Astrocyte (in vitro differentiated cells and primary cell): ENCODE data around the gene PTPRK. TPM values are rescaled to one million over a fixed set of nuclear protein-coding genes. Genes with fewer than 3 reads are reported as not detected.
A peak's percentile ranks its signal among the peaks of the same experiment; 100 is the strongest.

ENCODE experiments used
- DNase-seq: peaks from one replicate; pipeline ENCODE4 v3.0.0-alpha.2; 2010; ENCODE audit warnings: low read depth
- FAIRE-seq: peaks from 2 replicates; lab custom pipeline; 2011; peaks lifted over from hg19 to GRCh38; lab: Jason Lieb, UNC
- H2AFZ ChIP-seq: 2 replicates; pipeline ENCODE4 v1.6.0; 2012; ENCODE audit warnings: low read depth, low read length, inconsistent platforms
- H3K27ac ChIP-seq: 2 replicates; pipeline ENCODE4 v1.5.1; 2011; ENCODE audit warnings: low read depth, low read length, inconsistent platforms
- H3K27me3 ChIP-seq: 2 replicates; pipeline ENCODE4 v1.6.0; 2011; ENCODE audit warnings: low read length, inconsistent platforms; ENCODE audit not compliant: insufficient read depth
- H3K36me3 ChIP-seq: 2 replicates; pipeline ENCODE4 v1.5.1; 2011; ENCODE audit warnings: low read length, inconsistent platforms; ENCODE audit not compliant: insufficient read depth
- H3K4me1 ChIP-seq: 2 replicates; pipeline ENCODE4 v1.5.1; 2011; ENCODE audit warnings: low read length, inconsistent platforms; ENCODE audit not compliant: insufficient read depth
- H3K4me2 ChIP-seq: 2 replicates; pipeline ENCODE4 v1.6.0; 2012; ENCODE audit warnings: low read length, inconsistent platforms
- H3K4me3 ChIP-seq: 2 replicates; pipeline ENCODE4 v1.5.1; 2011; ENCODE audit warnings: low read depth, mild to moderate bottlenecking, low read length, inconsistent platforms; ENCODE audit not compliant: insufficient read depth
- H3K79me2 ChIP-seq: 2 replicates; pipeline ENCODE4 v1.6.0; 2012; ENCODE audit warnings: mild to moderate bottlenecking, low read length, inconsistent platforms; ENCODE audit not compliant: insufficient read depth
- H3K9ac ChIP-seq: 2 replicates; pipeline ENCODE4 v1.6.0; 2012; ENCODE audit warnings: mild to moderate bottlenecking, low read length, inconsistent platforms
- H3K9me3 ChIP-seq: 2 replicates; pipeline ENCODE4 v1.5.1; 2012; ENCODE audit warnings: low read depth, mild to moderate bottlenecking, low read length, inconsistent platforms; ENCODE audit not compliant: insufficient read depth
- H4K20me1 ChIP-seq: 2 replicates; pipeline ENCODE4 v1.6.0; 2012; ENCODE audit warnings: low read length, inconsistent platforms; ENCODE audit not compliant: insufficient read depth
- H3K27ac Mint-ChIP-seq: one replicate; pipeline ENCODE4 v1.8.0; 2021; ENCODE audit warnings: mild to moderate bottlenecking, mixed read lengths; ENCODE audit not compliant: unreplicated experiment
- H3K27me3 Mint-ChIP-seq: one replicate; pipeline ENCODE4 v1.8.0; 2021; ENCODE audit warnings: low read depth, mixed read lengths; ENCODE audit not compliant: unreplicated experiment
- H3K36me3 Mint-ChIP-seq: one replicate; pipeline ENCODE4 v1.8.0; 2021; ENCODE audit warnings: low read depth, mixed read lengths; ENCODE audit not compliant: unreplicated experiment
- H3K4me1 Mint-ChIP-seq: one replicate; pipeline ENCODE4 v1.8.0; 2021; ENCODE audit warnings: low read depth, mixed read lengths; ENCODE audit not compliant: unreplicated experiment
- H3K4me3 Mint-ChIP-seq: one replicate; pipeline ENCODE4 v1.8.0; 2021; ENCODE audit warnings: mild to moderate bottlenecking, moderate library complexity, mixed read lengths; ENCODE audit not compliant: unreplicated experiment
- H3K9me3 Mint-ChIP-seq: one replicate; pipeline ENCODE4 v1.8.0; 2021; ENCODE audit warnings: mild to moderate bottlenecking, mixed read lengths; ENCODE audit not compliant: unreplicated experiment
- CTCF ChIP-seq: IDR thresholded peaks from 2 replicates; pipeline ENCODE4 v1.5.1; 2011; ENCODE audit warnings: low read depth, mild to moderate bottlenecking, inconsistent platforms, low read length, moderate library complexity; ENCODE audit not compliant: insufficient read depth
- EZH2 ChIP-seq: IDR thresholded peaks from 2 replicates; pipeline ENCODE4 v1.6.1; 2012; ENCODE audit warnings: mild to moderate bottlenecking, low read length, inconsistent platforms; ENCODE audit not compliant: insufficient read depth
- total RNA-seq: library from RNA; stranded (reverse); gene quantifications from 2 replicates; pipeline ENCODE4 v1.2.1, GENCODE V29; 2021

Gene PTPRK
- total RNA-seq, 1 donor from 2014 or later, result 159 TPM

DNA sequence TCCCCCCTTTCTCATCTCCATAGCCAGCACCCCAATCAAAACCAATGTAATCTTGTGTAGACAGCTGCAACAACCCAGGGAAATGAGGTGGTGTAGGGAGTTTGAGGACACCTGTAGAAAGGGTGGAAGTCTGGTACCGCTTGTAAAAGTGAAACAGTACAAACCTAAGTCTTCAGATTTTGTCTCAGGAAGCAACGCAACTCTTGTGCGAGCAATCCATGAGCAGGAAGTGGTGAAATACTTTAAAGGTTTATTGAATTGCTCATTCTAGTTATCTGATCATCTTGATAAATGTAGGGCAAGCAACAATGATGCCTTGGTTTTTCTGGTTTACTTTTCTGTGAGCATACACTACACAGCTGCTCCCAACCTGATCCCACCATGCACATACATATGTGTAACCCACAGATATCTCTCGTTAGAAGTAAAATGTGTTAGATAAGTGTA, 548.4 kb downstream of the PTPRK start:
- Histone ChIP-seq H3K4me1 (peaks cover 14% of the 10 kb centered on the region), H2AFZ (no peak overlapping the region), H3K4me3 (peak overlapping the region; percentile 36), H3K9ac (peak overlapping the region; percentile 12), H3K9me3 (no peaks in the 10 kb centered on the region), H3K79me2 (no peaks in the 10 kb centered on the region), H3K27me3 (no peaks in the 10 kb centered on the region), H3K4me2 (peak overlapping the region; percentile 80), H3K36me3 (peaks cover 25% of the 10 kb centered on the region), H3K27ac (peak overlapping the region; percentile 72), H4K20me1 (no peaks in the 10 kb centered on the region)
- Mint-ChIP-seq H3K27ac (peak overlapping the region; percentile 88), H3K27me3 (no peaks in the 10 kb centered on the region), H3K36me3 (peaks cover 7% of the 10 kb centered on the region), H3K4me1 (peaks cover 17% of the 10 kb centered on the region), H3K9me3 (no peaks in the 10 kb centered on the region), H3K4me3 (peak overlapping the region; percentile 35)
- FAIRE-seq, result peak; percentile 96
- TF ChIP-seq CTCF, result no peak
- no peak for TF ChIP-seq EZH2
- DNase-seq, result peak; percentile 93

GRCh38 chr6:127971386-127971785, 549.0 kb downstream of the PTPRK start:
- Histone ChIP-seq H4K20me1 (no peaks in the 10 kb centered on the region), H3K4me2 (peak overlapping the region; percentile 80), H3K27me3 (no peaks in the 10 kb centered on the region), H3K27ac (peak overlapping the region; percentile 72), H3K4me1 (peaks cover 14% of the 10 kb centered on the region), H3K4me3 (no peak overlapping the region), H3K9ac (peak overlapping the region; percentile 12), H3K9me3 (no peaks in the 10 kb centered on the region), H2AFZ (no peak overlapping the region), H3K36me3 (peaks cover 19% of the 10 kb centered on the region), H3K79me2 (no peaks in the 10 kb centered on the region)
- H3K9me3 Mint-ChIP-seq, result no peaks in the 10 kb centered on the region
- no peaks in the 10 kb centered on the region for H3K27me3 Mint-ChIP-seq
- DNase-seq (no peak), FAIRE-seq (no peak)
- H3K27ac Mint-ChIP-seq, result peak overlapping the region; percentile 88
- H3K4me1 Mint-ChIP-seq, result peaks cover 17% of the 10 kb centered on the region
- peaks cover 9% of the 10 kb centered on the region for H3K36me3 Mint-ChIP-seq
- no peak overlapping the region for H3K4me3 Mint-ChIP-seq
- TF ChIP-seq CTCF (no peak), EZH2 (no peak)

GRCh38 chr6:127969701-127970100, 550.7 kb downstream of the PTPRK start:
- Histone ChIP-seq H3K4me1 (peaks cover 14% of the 10 kb centered on the region), H3K4me3 (no peak overlapping the region), H3K9me3 (no peaks in the 10 kb centered on the region), H4K20me1 (no peaks in the 10 kb centered on the region), H3K27me3 (no peaks in the 10 kb centered on the region), H3K9ac (no peak overlapping the region), H3K36me3 (peaks cover 12% of the 10 kb centered on the region), H3K27ac (no peak overlapping the region), H3K4me2 (no peak overlapping the region), H2AFZ (no peak overlapping the region), H3K79me2 (no peaks in the 10 kb centered on the region)
- no peak for DNase-seq
- no peak overlapping the region for H3K27ac Mint-ChIP-seq
- no peaks in the 10 kb centered on the region for H3K9me3 Mint-ChIP-seq
- H3K4me1 Mint-ChIP-seq, result peaks cover 17% of the 10 kb centered on the region
- no peaks in the 10 kb centered on the region for H3K27me3 Mint-ChIP-seq
- H3K36me3 Mint-ChIP-seq, result peaks cover 9% of the 10 kb centered on the region
- H3K4me3 Mint-ChIP-seq, result no peak overlapping the region
- TF ChIP-seq EZH2 (no peak), CTCF (no peak)
- FAIRE-seq, result no peak
